ENCODE results near the gene TMPRSS11A. TPM values are rescaled to one million over a fixed set of nuclear protein-coding genes. Genes with fewer than 3 reads are reported as not detected.

Gene TMPRSS11A
- total and polyA plus RNA-seq, 12 donors = 0.03 TPM; not detected in 11

- no peaks in the 10 kb centered on the region for H3K27me3 ChIP-seq
- WGBS, 4 donors = 50 to 56% (median 52%) methylated on average over 2 of the region's 2 CpGs
- no peaks in the 10 kb centered on the region for H3K9me3 ChIP-seq (replicated peaks in 1 of 3)
- no peak for DNase-seq
- no peak overlapping the region for H3K27ac ChIP-seq
- no peak overlapping the region for H3K4me3 ChIP-seq
- TF ChIP-seq CTCF (IDR thresholded peaks at IDR 0.05) = no peak
- no peak for TF ChIP-seq POLR2A (IDR thresholded peaks at IDR 0.05)
- intact Hi-C loops (cut with DNase I) = no loop called here
- H3K4me1 ChIP-seq (replicated peaks in 1 of 2) = no peaks in the 10 kb centered on the region
- H3K36me3 ChIP-seq (replicated peaks in 1 of 2) = no peaks in the 10 kb centered on the region
Observed at GRCh38 chr4:67935888-67936287, 27.4 kb downstream of the TMPRSS11A start.

GRCh38 chr4:67934628-67935027 is 28.7 kb downstream of the TMPRSS11A start:
- Histone ChIP-seq H3K4me1 (replicated peaks in 1 of 2) (no peaks in the 10 kb centered on the region), H3K9me3 (replicated peaks in 1 of 3) (no peaks in the 10 kb centered on the region), H3K27me3 (no peaks in the 10 kb centered on the region), H3K36me3 (replicated peaks in 1 of 2) (no peaks in the 10 kb centered on the region), H3K4me3 (no peak overlapping the region), H3K27ac (no peak overlapping the region)
- no peak for DNase-seq
- intact Hi-C loops (cut with DNase I) = no loop called here
- 38 to 47% (median 44%) methylated on average over 2 of the region's 2 CpGs for WGBS, 4 donors
- no peak for TF ChIP-seq POLR2A (IDR thresholded peaks at IDR 0.05)
- no peak for TF ChIP-seq CTCF (IDR thresholded peaks at IDR 0.05)

- no peak overlapping the region for H3K4me3 ChIP-seq
- H3K9me3 ChIP-seq (replicated peaks in 1 of 3) = no peaks in the 10 kb centered on the region
- 36 to 58% (median 49%) methylated on average over 1 of the region's 1 CpG for WGBS, 4 donors
- intact Hi-C loops (cut with DNase I) = no loop called here
- no peaks in the 10 kb centered on the region for H3K36me3 ChIP-seq (replicated peaks in 1 of 2)
- TF ChIP-seq POLR2A (IDR thresholded peaks at IDR 0.05) = no peak
- DNase-seq = peak in 1 of 7 donors; percentile 4
- H3K27ac ChIP-seq = no peak overlapping the region
- no peaks in the 10 kb centered on the region for H3K4me1 ChIP-seq (replicated peaks in 1 of 2)
- H3K27me3 ChIP-seq = no peaks in the 10 kb centered on the region
Observed at GRCh38 chr4:67933755-67934154, 29.5 kb downstream of the TMPRSS11A start.

- no peak for DNase-seq
- no peak overlapping the region for H3K27ac ChIP-seq
- H3K4me1 ChIP-seq (replicated peaks in 1 of 2) = no peaks in the 10 kb centered on the region
- H3K36me3 ChIP-seq (replicated peaks in 1 of 2) = no peaks in the 10 kb centered on the region
- no peaks in the 10 kb centered on the region for H3K27me3 ChIP-seq
- no peaks in the 10 kb centered on the region for H3K9me3 ChIP-seq (replicated peaks in 1 of 3)
- no peak overlapping the region for H3K4me3 ChIP-seq
- TF ChIP-seq POLR2A (IDR thresholded peaks at IDR 0.05) (no peak), CTCF (IDR thresholded peaks at IDR 0.05) (no peak)
- intact Hi-C loops (cut with DNase I) = no loop called here
- WGBS, 4 donors = 87 to 92% (median 91%) methylated on average over 5 of the region's 5 CpGs
Observed at GRCh38 chr4:67933038-67933437, 30.3 kb downstream of the TMPRSS11A start.

GRCh38 chr4:67931256-67931655 is 32.0 kb downstream of the TMPRSS11A start:
- TF ChIP-seq POLR2A (IDR thresholded peaks at IDR 0.05) (no peak), CTCF (IDR thresholded peaks at IDR 0.05) (no peak)
- H3K4me1 ChIP-seq (replicated peaks in 1 of 2) = no peaks in the 10 kb centered on the region

More at GRCh38 chr4:67931256-67931655, 32.0 kb downstream of the TMPRSS11A start:
- Histone ChIP-seq H3K27ac (no peak overlapping the region), H3K27me3 (no peaks in the 10 kb centered on the region), H3K9me3 (replicated peaks in 1 of 3) (no peaks in the 10 kb centered on the region), H3K4me3 (no peak overlapping the region), H3K36me3 (replicated peaks in 1 of 2) (no peaks in the 10 kb centered on the region)
- no peak for DNase-seq
- intact Hi-C loops (cut with DNase I) = no loop called here
- 87 to 91% (median 89%) methylated on average over 3 of the region's 3 CpGs for WGBS, 4 donors

Measured in adrenal gland (tissue), 12 donors.